GM21367 (cell line): ENCODE measurements around the gene NFAT5.

Experiments
- ATAC-seq: cut with Tn5 transposase; IDR thresholded peaks from one replicate; pipeline ENCODE4 v1.9.1; 2021; ENCODE audit not compliant: unreplicated experiment

Gene NFAT5

GRCh38 chr16:69595127-69596036 lies 29.6 kb downstream of the NFAT5 start:
- no peak for ATAC-seq

GRCh38 chr16:69596801-69597200 lies 31.0 kb downstream of the NFAT5 start:
- no peak for ATAC-seq

GRCh38 chr16:69598045-69598444 lies 32.3 kb downstream of the NFAT5 start:
- ATAC-seq = no peak

GRCh38 chr16:69599731-69600130 lies 34.0 kb downstream of the NFAT5 start:
- ATAC-seq = no peak

GRCh38 chr16:69600202-69600601 lies 34.4 kb downstream of the NFAT5 start:
- ATAC-seq = no peak

GRCh38 chr16:69601250-69601649 lies 35.5 kb downstream of the NFAT5 start:
- no peak for ATAC-seq

- ATAC-seq = no peak
These were observed 41.2 kb downstream of the NFAT5 start for GRCh38 chr16:69606985-69607384.

GRCh38 chr16:69607674-69608073 lies 41.9 kb downstream of the NFAT5 start:
- ATAC-seq = no peak

GRCh38 chr16:69610356-69610755 lies 44.6 kb downstream of the NFAT5 start:
- ATAC-seq = no peak

- ATAC-seq = no peak
These were observed 45.4 kb downstream of the NFAT5 start for GRCh38 chr16:69611103-69611640.

GRCh38 chr16:69613378-69614154 lies 47.8 kb downstream of the NFAT5 start:
- ATAC-seq = no peak

GRCh38 chr16:69615528-69615927 lies 49.8 kb downstream of the NFAT5 start:
- no peak for ATAC-seq

- no peak for ATAC-seq
These were observed 50.3 kb downstream of the NFAT5 start for GRCh38 chr16:69616082-69616481.

GRCh38 chr16:69618307-69618706 lies 52.5 kb downstream of the NFAT5 start:
- ATAC-seq = no peak

GRCh38 chr16:69618721-69619120 lies 53.0 kb downstream of the NFAT5 start:
- ATAC-seq = no peak

GRCh38 chr16:69619514-69619913 lies 53.7 kb downstream of the NFAT5 start:
- no peak for ATAC-seq

GRCh38 chr16:69620573-69620972 lies 54.8 kb downstream of the NFAT5 start:
- no peak for ATAC-seq

- ATAC-seq = no peak
These were observed 55.5 kb downstream of the NFAT5 start for GRCh38 chr16:69621225-69621624.

GRCh38 chr16:69626256-69626655 lies 60.5 kb downstream of the NFAT5 start:
- no peak for ATAC-seq

GRCh38 chr16:69632828-69633227 lies 67.1 kb downstream of the NFAT5 start:
- no peak for ATAC-seq

GRCh38 chr16:69633375-69633774 lies 67.6 kb downstream of the NFAT5 start:
- ATAC-seq = no peak
